Gastroesophageal sphincter (tissue), 3 donors: Measurements from ENCODE around the gene PPM1M.

Experiments
- CTCF ChIP-seq, 4 experiments: fragments of 200-600 bp in 2 of 4; fragments of 450-650 bp in 2 of 4; sonication (generic) in 1 of 4; IDR thresholded peaks; one replicate each; pipeline ENCODE4 v1.5.1; 2017 to 2019; ENCODE audit warnings: antibody characterized with exemption in 4 of 4, mild to moderate bottlenecking in 2 of 4, moderate library complexity in 2 of 4
- EP300 ChIP-seq: sonication (generic); formaldehyde crosslinking; IDR thresholded peaks from one replicate; pipeline ENCODE4 v1.6.1; 2017; ENCODE audit warnings: antibody characterized with exemption, mild to moderate bottlenecking
- POLR2AphosphoS5 ChIP-seq: sonication (generic); formaldehyde crosslinking; IDR thresholded peaks from one replicate; pipeline ENCODE4 v1.6.1; 2017; ENCODE audit warnings: antibody characterized with exemption

GRCh38 chr3:52240886-52241370, 4.6 kb upstream of the PPM1M start:
- TF ChIP-seq CTCF (IDR thresholded peaks at IDR 0.05) = no peak
- TF ChIP-seq POLR2AphosphoS5 = no peak
- TF ChIP-seq EP300 = no peak
